KMS-11 (cell line): ENCODE data around the gene ITPR2.

ENCODE experiments used
- H2AFZ ChIP-seq: fragments of 200-600 bp; sonication (generic); 2 replicates; pipeline ENCODE4 v1.6.1; 2016; ENCODE audit warnings: antibody characterized with exemption, mixed run types, low read depth
- H3K27ac ChIP-seq: fragments of 200-600 bp; sonication (generic); 2 replicates; pipeline ENCODE4 v1.6.1; 2016; ENCODE audit warnings: mild to moderate bottlenecking, mixed run types
- H3K27me3 ChIP-seq: fragments of 200-600 bp; sonication (generic); 2 replicates; pipeline ENCODE4 v1.6.1; 2017; ENCODE audit warnings: mild to moderate bottlenecking, low read depth, mixed run types, moderate library complexity; ENCODE audit not compliant: insufficient read depth
- H3K36me3 ChIP-seq: fragments of 200-600 bp; sonication (generic); 2 replicates; pipeline ENCODE4 v1.6.1; 2017; ENCODE audit warnings: mild to moderate bottlenecking, mixed run types; ENCODE audit not compliant: insufficient read depth
- H3K4me1 ChIP-seq: fragments of 200-600 bp; sonication (generic); 2 replicates; pipeline ENCODE4 v1.6.1; 2016; ENCODE audit warnings: mild to moderate bottlenecking, low read depth, mixed run types; ENCODE audit not compliant: poor library complexity, severe bottlenecking
- H3K4me2 ChIP-seq: fragments of 200-600 bp; sonication (generic); 2 replicates; pipeline ENCODE4 v1.7.0; 2016; ENCODE audit warnings: mild to moderate bottlenecking, mixed run types
- H3K4me3 ChIP-seq: fragments of 200-600 bp; sonication (generic); IDR thresholded peaks from 2 replicates; pipeline ENCODE4 v1.6.1; 2017; ENCODE audit warnings: low read depth, low read length, mixed read lengths; ENCODE audit not compliant: insufficient read depth
- H3K79me2 ChIP-seq: fragments of 200-600 bp; sonication (generic); 2 replicates; pipeline ENCODE4 v1.6.1; 2016; ENCODE audit warnings: low read depth, mixed run types; ENCODE audit not compliant: insufficient read depth
- H3K9ac ChIP-seq: fragments of 200-600 bp; sonication (generic); 2 replicates; pipeline ENCODE4 v1.6.1; 2016; ENCODE audit warnings: mild to moderate bottlenecking, mixed run types
- H4K20me1 ChIP-seq: fragments of 200-600 bp; sonication (generic); 2 replicates; pipeline ENCODE4 v1.6.1; 2016; ENCODE audit warnings: mild to moderate bottlenecking, mixed run types; ENCODE audit not compliant: insufficient read depth
- CTCF ChIP-seq: fragments of 200-600 bp; sonication (generic); conservative IDR thresholded peaks from 2 replicates; pipeline ENCODE4 v1.6.1; 2017; ENCODE audit warnings: low read depth, mild to moderate bottlenecking, antibody characterized with exemption, low read length, moderate library complexity, mixed read lengths

ITPR2 gene

GRCh38 chr12:26334621-26335124 lies 498.3 kb downstream of the ITPR2 start:
- H3K4me2 ChIP-seq, result no peak overlapping the region
- no peak overlapping the region for H3K27ac ChIP-seq
- H3K9ac ChIP-seq, result no peak overlapping the region
- H3K79me2 ChIP-seq, result no peaks in the 10 kb centered on the region
- no peaks in the 10 kb centered on the region for H3K27me3 ChIP-seq
- no peaks in the 10 kb centered on the region for H4K20me1 ChIP-seq
- H3K4me1 ChIP-seq, result no peaks in the 10 kb centered on the region
- TF ChIP-seq CTCF, result no peak
- H3K4me3 ChIP-seq, result no peak overlapping the region
- no peaks in the 10 kb centered on the region for H3K36me3 ChIP-seq
- no peak overlapping the region for H2AFZ ChIP-seq

GRCh38 chr12:26331960-26332359 lies 501.0 kb downstream of the ITPR2 start:
- H3K27me3 ChIP-seq, result no peaks in the 10 kb centered on the region

GRCh38 chr12:26331136-26331535 lies 501.9 kb downstream of the ITPR2 start:
- Histone ChIP-seq H3K9ac (no peak overlapping the region), H3K36me3 (no peaks in the 10 kb centered on the region), H3K4me3 (no peak overlapping the region), H3K4me2 (no peak overlapping the region), H3K79me2 (no peaks in the 10 kb centered on the region), H3K4me1 (no peaks in the 10 kb centered on the region), H3K27me3 (no peaks in the 10 kb centered on the region), H3K27ac (no peak overlapping the region), H2AFZ (no peak overlapping the region), H4K20me1 (no peaks in the 10 kb centered on the region)
- TF ChIP-seq CTCF, result no peak

More at GRCh38 chr12:26331960-26332359, 501.0 kb downstream of the ITPR2 start:
- H4K20me1 ChIP-seq, result no peaks in the 10 kb centered on the region
- no peak for TF ChIP-seq CTCF
- no peak overlapping the region for H2AFZ ChIP-seq
- H3K79me2 ChIP-seq, result no peaks in the 10 kb centered on the region
- no peak overlapping the region for H3K9ac ChIP-seq
- H3K4me3 ChIP-seq, result no peak overlapping the region
- H3K4me2 ChIP-seq, result no peak overlapping the region
- H3K27ac ChIP-seq, result no peak overlapping the region
- H3K36me3 ChIP-seq, result no peaks in the 10 kb centered on the region
- no peaks in the 10 kb centered on the region for H3K4me1 ChIP-seq

- Histone ChIP-seq H4K20me1 (no peaks in the 10 kb centered on the region), H3K4me3 (no peak overlapping the region), H3K36me3 (no peaks in the 10 kb centered on the region), H3K27ac (no peak overlapping the region), H3K27me3 (no peaks in the 10 kb centered on the region), H3K4me1 (no peaks in the 10 kb centered on the region), H3K4me2 (no peak overlapping the region), H3K9ac (no peak overlapping the region), H2AFZ (no peak overlapping the region), H3K79me2 (no peaks in the 10 kb centered on the region)
- no peak for TF ChIP-seq CTCF
Observed at GRCh38 chr12:26327975-26328644, 504.9 kb downstream of the ITPR2 start.
